Kidney epithelial cell (primary cell): ENCODE measurements around the gene ODF2. TPM values are rescaled to one million over a fixed set of nuclear protein-coding genes. Genes with fewer than 3 reads are reported as not detected.
"Not testable (repeated sequence)": the region's sequence is repeated elsewhere in the genome, so short reads cannot be mapped to it uniquely, and the experiment has no call there.

ENCODE experiments used
- DNase-seq: peaks from one replicate; pipeline ENCODE4 v3.0.0-alpha.2; 2010; ENCODE audit warnings: low read depth
- H3K27me3 ChIP-seq: 2 replicates; pipeline ENCODE4 v1.6.0; 2011; ENCODE audit warnings: low read length; ENCODE audit not compliant: control insufficient read depth, insufficient read depth
- H3K36me3 ChIP-seq: 2 replicates; pipeline ENCODE4 v1.5.1; 2011; ENCODE audit warnings: low read length; ENCODE audit not compliant: control insufficient read depth, insufficient read depth
- H3K4me3 ChIP-seq: 2 replicates; pipeline ENCODE4 v1.5.1; 2011; ENCODE audit warnings: low read depth, mild to moderate bottlenecking, control low read depth, low read length
- CTCF ChIP-seq: IDR thresholded peaks from 2 replicates; pipeline ENCODE4 v1.5.1; 2011; ENCODE audit warnings: mild to moderate bottlenecking, moderate library complexity, low read length, control low read depth, inconsistent platforms; ENCODE audit not compliant: insufficient read depth, poor library complexity, severe bottlenecking
- total RNA-seq: library from RNA; depleted of rRNA; stranded (reverse); fragments of >200 nt; gene quantifications from 2 replicates; pipeline ENCODE4 v1.2.3, GENCODE V29; 2015

ODF2 gene
- total RNA-seq, 1 donor from 2014 or later, result 24.9 TPM

- H3K27me3 ChIP-seq, result peaks cover 18% of the 10 kb centered on the region
- no peaks in the 10 kb centered on the region for H3K36me3 ChIP-seq
- no peak for DNase-seq
- no peak for TF ChIP-seq CTCF
- H3K4me3 ChIP-seq, result no peak overlapping the region
These were observed 44.3 kb upstream of the ODF2 start for GRCh38 chr9:128411364-128412119.

GRCh38 chr9:128412120-128412790 lies 43.6 kb upstream of the ODF2 start:
- no peak overlapping the region for H3K4me3 ChIP-seq
- H3K36me3 ChIP-seq, result no peaks in the 10 kb centered on the region
- DNase-seq, result no peak
- peaks cover 18% of the 10 kb centered on the region for H3K27me3 ChIP-seq
- peak; percentile 65 for TF ChIP-seq CTCF

- not testable (repeated sequence) for H3K4me3 ChIP-seq, DNase-seq, H3K36me3 ChIP-seq
- H3K27me3 ChIP-seq, result peaks cover 16% of the 10 kb centered on the region
These were observed 42.1 kb upstream of the ODF2 start for GRCh38 chr9:128413728-128414127.

GRCh38 chr9:128414461-128414860 lies 41.3 kb upstream of the ODF2 start:
- peaks cover 17% of the 10 kb centered on the region for H3K27me3 ChIP-seq
- no peaks in the 10 kb centered on the region for H3K36me3 ChIP-seq
- H3K4me3 ChIP-seq, result no peak overlapping the region
- no peak for DNase-seq
- TF ChIP-seq CTCF, result no peak

DNA sequence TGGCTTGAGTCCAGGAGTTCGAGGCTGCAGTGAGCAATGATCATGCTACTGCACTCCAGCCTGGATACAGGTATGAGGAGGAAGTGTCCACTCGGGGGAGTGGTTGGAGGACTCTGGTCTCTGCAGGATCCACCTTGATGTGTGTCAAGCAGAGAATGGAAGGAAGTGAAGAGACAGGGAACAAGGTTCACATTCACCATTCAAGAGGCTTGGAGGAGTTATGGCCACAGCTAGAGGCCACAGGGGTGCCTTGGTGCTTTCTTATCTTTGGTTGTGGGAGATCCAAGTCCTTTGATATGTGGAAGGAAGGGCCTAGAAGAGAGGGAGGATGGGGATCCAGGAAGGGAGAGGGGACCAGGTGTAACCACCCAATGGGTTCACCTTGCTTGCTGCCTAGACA lies 40.5 kb upstream of the ODF2 start:
- DNase-seq, result no peak
- Histone ChIP-seq H3K27me3 (peaks cover 12% of the 10 kb centered on the region), H3K36me3 (no peaks in the 10 kb centered on the region), H3K4me3 (no peak overlapping the region)
- no peak for TF ChIP-seq CTCF

- TF ChIP-seq CTCF, result no peak
- Histone ChIP-seq H3K36me3 (no peaks in the 10 kb centered on the region), H3K4me3 (no peak overlapping the region), H3K27me3 (peaks cover 12% of the 10 kb centered on the region)
- no peak for DNase-seq
These were observed 39.8 kb upstream of the ODF2 start for GRCh38 chr9:128416014-128416413.
